ENCODE data around the gene NCK1.

NCK1 gene

DNA sequence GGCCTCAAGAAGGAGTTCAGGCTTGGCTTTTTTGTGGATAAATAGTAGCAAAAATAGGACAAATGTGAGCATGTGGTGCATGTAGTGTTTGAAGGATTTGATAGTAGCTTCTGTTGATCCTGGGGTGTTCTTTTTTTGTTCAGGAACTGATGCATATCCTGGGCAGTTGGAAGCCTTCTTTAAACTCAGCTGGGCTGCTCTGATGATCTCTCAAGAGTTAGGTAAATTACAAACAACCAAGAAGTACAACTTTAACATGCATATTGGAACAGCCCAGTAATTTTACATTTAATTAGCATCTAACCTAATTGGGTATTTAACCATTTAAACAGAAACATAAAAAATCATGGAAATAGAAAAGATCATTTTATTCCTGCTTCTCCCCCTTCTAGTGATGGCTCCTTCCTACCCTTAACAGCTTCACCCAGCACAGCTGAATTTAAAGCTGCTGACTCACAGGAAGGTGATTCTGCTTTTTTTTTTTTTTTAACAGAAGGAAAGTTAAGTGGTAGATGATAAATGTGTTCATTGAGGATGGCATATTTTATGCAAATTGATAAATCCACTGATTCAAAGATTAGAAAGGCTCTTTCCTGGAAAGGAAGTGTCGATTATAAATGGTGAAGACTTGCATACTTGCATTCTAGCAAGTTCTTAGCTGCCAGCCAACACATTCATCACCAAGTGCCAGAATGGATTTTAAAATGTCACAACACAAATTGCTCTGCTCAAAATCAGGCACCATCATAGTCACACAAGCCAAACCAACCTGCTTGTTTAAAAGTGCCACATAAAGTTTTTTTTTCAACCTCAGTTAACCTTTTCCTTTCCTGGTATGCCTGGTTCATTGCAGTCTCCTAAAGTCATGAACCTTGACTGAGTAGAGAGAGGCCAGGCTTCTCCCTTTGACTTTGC is 23.1 kb upstream of the NCK1 start:
- POLR2A ChIA-PET: interaction anchor here (1.2 to 1.3 kb wide), 4 partner anchors 19 to 112 kb away, joined by 3 read pairs; partner anchors contain the start of gene NCK1
- no peak for TF ChIP-seq FOXA1 (IDR thresholded peaks at IDR 0.05)
- TF ChIP-seq ELF4 (IDR thresholded peaks at IDR 0.05): no peak
- TF ChIP-seq LEF1 (IDR thresholded peaks at IDR 0.05; ENCODE audit: borderline replicate concordance): no peak
- no peak for TF ChIP-seq FOXM1 (IDR thresholded peaks at IDR 0.05; ENCODE audit: borderline replicate concordance)
- TF ChIP-seq, protein P1, sequence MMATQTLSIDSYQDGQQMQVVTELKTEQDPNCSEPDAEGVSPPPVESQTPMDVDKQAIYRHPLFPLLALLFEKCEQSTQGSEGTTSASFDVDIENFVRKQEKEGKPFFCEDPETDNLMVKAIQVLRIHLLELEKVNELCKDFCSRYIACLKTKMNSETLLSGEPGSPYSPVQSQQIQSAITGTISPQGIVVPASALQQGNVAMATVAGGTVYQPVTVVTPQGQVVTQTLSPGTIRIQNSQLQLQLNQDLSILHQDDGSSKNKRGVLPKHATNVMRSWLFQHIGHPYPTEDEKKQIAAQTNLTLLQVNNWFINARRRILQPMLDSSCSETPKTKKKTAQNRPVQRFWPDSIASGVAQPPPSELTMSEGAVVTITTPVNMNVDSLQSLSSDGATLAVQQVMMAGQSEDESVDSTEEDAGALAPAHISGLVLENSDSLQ (IDR thresholded peaks at IDR 0.05): no peak
- no peak for TF ChIP-seq FOXK2 (IDR thresholded peaks at IDR 0.05)
- no peak for DNase-seq (ENCODE audit: extremely low spot score)
- CTCF ChIA-PET: no interaction called here

DNA sequence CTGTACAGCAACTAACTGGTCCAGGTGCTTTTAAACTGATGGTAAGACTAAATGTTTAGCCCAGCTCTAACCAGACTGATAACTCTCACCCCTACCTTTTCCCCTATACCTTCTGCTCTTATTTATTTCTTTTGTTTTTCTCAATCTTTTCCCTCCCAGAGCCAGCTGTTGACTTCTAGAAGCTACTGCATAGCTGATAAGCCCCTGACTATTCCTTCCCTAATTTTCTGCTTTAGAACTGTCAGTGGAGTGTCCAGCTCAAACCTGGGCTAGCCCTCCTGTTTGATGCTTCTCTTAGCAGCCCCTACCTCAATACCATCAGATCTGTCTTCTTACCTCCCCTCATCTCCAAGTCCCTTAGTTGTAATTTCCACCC is 22.5 kb upstream of the NCK1 start:
- DNase-seq (ENCODE audit: extremely low spot score): no peak
- ChIA-PET CTCF (no interaction called here), POLR2A (interaction anchor here (1.2 to 1.3 kb wide), 5 partner anchors 18 to 111 kb away, joined by 3 to 4 read pairs (median 3); partner anchors contain the start of genes NCK1 and STAG1)
- TF ChIP-seq HDGF (IDR thresholded peaks at IDR 0.05; ENCODE audit: borderline replicate concordance): no peak
- TF ChIP-seq ZNF384 (IDR thresholded peaks at IDR 0.05): no peak
- no peak for TF ChIP-seq ELF4 (IDR thresholded peaks at IDR 0.05)

DNA sequence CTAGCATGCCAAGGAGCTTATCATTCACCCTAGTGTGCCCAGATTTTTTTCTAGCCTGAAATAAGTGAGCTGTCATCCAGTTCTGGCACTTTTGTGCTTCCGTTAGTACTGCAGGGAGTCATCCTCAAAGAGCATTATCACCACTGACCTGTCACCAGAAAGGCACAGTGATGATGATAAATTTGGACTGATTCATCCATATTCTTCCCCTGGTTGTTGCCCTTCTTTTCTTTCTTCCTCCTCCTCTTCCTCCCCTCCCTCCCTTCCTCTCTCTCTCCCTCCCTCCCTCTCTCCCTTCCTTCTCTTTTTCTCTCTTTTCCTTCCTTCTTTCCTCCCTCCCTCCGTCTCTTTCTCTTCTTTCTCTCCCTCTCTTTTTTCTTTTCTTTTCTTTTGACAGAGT is 21.8 kb upstream of the NCK1 start:
- DNase-seq (ENCODE audit: extremely low spot score): no peak
- POLR2A ChIA-PET: interaction anchor here (1.2 to 1.3 kb wide), 3 partner anchors 18 to 111 kb away, joined by 3 to 4 read pairs (median 3); partner anchors contain the start of gene STAG1
- CTCF ChIA-PET: interaction anchor here (0.7 kb wide), 2 partner anchors 88 to 161 kb away, joined by 3 to 5 read pairs; no protein-coding TSS in a partner anchor
- no peak for TF ChIP-seq CTBP1 (IDR thresholded peaks at IDR 0.05; ENCODE audit: borderline replicate concordance)
- no peak for TF ChIP-seq TARDBP (IDR thresholded peaks at IDR 0.05)
- TF ChIP-seq, protein P1 (IDR thresholded peaks at IDR 0.05): no peak
- TF ChIP-seq HDGF (IDR thresholded peaks at IDR 0.05; ENCODE audit: borderline replicate concordance): no peak
- TF ChIP-seq BHLHE40 (IDR thresholded peaks at IDR 0.05; ENCODE audit: borderline replicate concordance): no peak
- TF ChIP-seq FOXK2 (IDR thresholded peaks at IDR 0.05): no peak
- no peak for TF ChIP-seq NFRKB (IDR thresholded peaks at IDR 0.05)
- TF ChIP-seq SUZ12 (IDR thresholded peaks at IDR 0.05): no peak

DNA sequence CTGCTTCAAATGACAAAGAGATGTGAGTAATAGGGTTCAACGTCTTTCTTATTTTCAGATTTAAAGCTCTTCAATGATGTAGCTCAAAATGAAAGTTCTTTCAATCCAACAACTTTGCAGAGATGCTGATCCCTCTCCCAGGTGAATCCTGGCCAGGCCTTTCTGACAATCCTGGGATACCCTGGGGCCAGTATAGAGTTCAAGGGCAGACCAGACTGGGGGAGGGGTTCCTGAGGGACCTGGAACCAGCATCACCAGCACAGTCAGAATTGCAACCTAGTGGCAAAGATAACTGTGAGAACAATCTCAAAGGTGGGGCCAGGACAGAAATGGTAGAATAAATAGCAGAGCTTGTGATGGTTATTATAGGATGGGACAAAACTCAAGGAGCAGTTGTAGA is 19.7 kb upstream of the NCK1 start:
- ChIA-PET CTCF (interaction anchor here (0.5 to 0.6 kb wide), 3 partner anchors 9 to 205 kb away, joined by 3 to 5 read pairs (median 5); no protein-coding TSS in a partner anchor), POLR2A (interaction anchor here (1.0 kb wide), 1 partner anchor 19 kb away, joined by 4 read pairs; the partner anchor contains the start of gene NCK1)
- DNase-seq (ENCODE audit: extremely low spot score): no peak
- TF ChIP-seq ELF4 (IDR thresholded peaks at IDR 0.05): no peak

DNA sequence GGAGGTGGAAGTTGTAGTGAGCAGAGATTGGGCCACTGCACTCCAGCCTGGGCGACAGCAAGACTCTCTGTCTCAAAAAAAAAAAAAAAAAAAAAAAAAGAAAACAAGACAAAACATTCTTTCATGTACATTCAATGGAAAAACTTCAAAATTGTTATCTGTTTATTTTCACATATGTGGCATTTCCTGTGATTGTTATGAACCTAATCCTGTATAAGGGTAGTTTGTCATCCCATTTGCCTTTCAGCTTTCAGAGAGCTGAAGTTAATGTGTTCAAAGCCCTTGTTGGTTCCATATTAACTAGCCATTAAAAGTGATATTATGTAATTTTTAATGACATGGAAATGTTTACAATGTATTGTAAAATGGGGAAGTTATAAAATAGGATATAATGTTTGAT is 17.3 kb upstream of the NCK1 start:
- ChIA-PET POLR2A (no interaction called here), CTCF (no interaction called here)
- TF ChIP-seq SP1 (IDR thresholded peaks at IDR 0.05) (no peak), TARDBP (IDR thresholded peaks at IDR 0.05) (no peak), SUZ12 (IDR thresholded peaks at IDR 0.05) (no peak), ARNT (IDR thresholded peaks at IDR 0.05) (no peak), FOXK2 (IDR thresholded peaks at IDR 0.05) (no peak), FOXA1 (IDR thresholded peaks at IDR 0.05) (no peak), NFRKB (IDR thresholded peaks at IDR 0.05) (no peak)
- DNase-seq (ENCODE audit: extremely low spot score): no peak

GRCh38 chr3:136852180-136852579 is 9.8 kb upstream of the NCK1 start:
- CTCF ChIA-PET: interaction anchor here (0.9 to 1.0 kb wide), 2 partner anchors 8 to 162 kb away, joined by 3 read pairs; no protein-coding TSS in a partner anchor
- POLR2A ChIA-PET: interaction anchor here (1.4 kb wide), 1 partner anchor 10 kb away, joined by 7 read pairs; the partner anchor contains the start of gene NCK1
- no peak for TF ChIP-seq SUZ12 (IDR thresholded peaks at IDR 0.05)
- TF ChIP-seq, protein P1 (IDR thresholded peaks at IDR 0.05): no peak
- no peak for TF ChIP-seq FOXA1 (IDR thresholded peaks at IDR 0.05)
- TF ChIP-seq NFRKB (IDR thresholded peaks at IDR 0.05): no peak
- TF ChIP-seq TARDBP (IDR thresholded peaks at IDR 0.05): no peak
- TF ChIP-seq ELF4 (IDR thresholded peaks at IDR 0.05): no peak
- TF ChIP-seq BHLHE40 (IDR thresholded peaks at IDR 0.05; ENCODE audit: borderline replicate concordance): no peak
- TF ChIP-seq ARNT (IDR thresholded peaks at IDR 0.05): no peak
- no peak for DNase-seq (ENCODE audit: extremely low spot score)

DNA sequence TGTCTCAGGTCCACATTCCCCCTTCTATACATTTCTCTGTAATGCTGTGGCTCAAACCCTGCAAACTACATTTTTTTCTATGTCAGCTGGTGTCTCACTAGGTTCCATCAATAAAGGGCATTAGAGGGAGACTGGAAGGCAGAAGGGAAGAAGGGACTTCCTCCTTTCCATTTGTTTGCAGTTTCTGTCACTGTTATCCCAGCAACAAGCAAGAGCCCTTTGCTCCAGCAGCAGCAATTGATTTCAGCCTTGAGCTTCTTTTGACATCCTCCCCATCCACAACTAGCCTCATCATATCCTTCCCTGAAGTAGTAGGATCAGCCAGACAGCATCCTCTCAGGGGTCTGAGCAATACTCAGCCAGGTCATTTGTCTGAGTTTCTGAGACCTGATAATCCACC is 5.3 kb upstream of the NCK1 start:
- POLR2A ChIA-PET: interaction anchor here (1.0 kb wide), 1 partner anchor 104 kb away, joined by 5 read pairs; the partner anchor contains the start of gene STAG1
- TF ChIP-seq NFRKB (IDR thresholded peaks at IDR 0.05) (no peak), SP1 (IDR thresholded peaks at IDR 0.05) (no peak), ELF4 (IDR thresholded peaks at IDR 0.05) (no peak), FOXK2 (IDR thresholded peaks at IDR 0.05) (no peak), ARNT (IDR thresholded peaks at IDR 0.05) (no peak)
- CTCF ChIA-PET: interaction anchor here (0.7 kb wide), 1 partner anchor 575 kb away, joined by 3 read pairs; no protein-coding TSS in a partner anchor
- no peak for DNase-seq (ENCODE audit: extremely low spot score)

Data from HEK293T (cell line).